Measurements from ENCODE around the gene CSMD2.
A peak's percentile ranks its signal among the peaks of the same experiment; 100 is the strongest.
"Not testable (repeated sequence)": the region's sequence is repeated elsewhere in the genome, so short reads cannot be mapped to it uniquely, and the experiment has no call there.

The CSMD2 gene

DNA sequence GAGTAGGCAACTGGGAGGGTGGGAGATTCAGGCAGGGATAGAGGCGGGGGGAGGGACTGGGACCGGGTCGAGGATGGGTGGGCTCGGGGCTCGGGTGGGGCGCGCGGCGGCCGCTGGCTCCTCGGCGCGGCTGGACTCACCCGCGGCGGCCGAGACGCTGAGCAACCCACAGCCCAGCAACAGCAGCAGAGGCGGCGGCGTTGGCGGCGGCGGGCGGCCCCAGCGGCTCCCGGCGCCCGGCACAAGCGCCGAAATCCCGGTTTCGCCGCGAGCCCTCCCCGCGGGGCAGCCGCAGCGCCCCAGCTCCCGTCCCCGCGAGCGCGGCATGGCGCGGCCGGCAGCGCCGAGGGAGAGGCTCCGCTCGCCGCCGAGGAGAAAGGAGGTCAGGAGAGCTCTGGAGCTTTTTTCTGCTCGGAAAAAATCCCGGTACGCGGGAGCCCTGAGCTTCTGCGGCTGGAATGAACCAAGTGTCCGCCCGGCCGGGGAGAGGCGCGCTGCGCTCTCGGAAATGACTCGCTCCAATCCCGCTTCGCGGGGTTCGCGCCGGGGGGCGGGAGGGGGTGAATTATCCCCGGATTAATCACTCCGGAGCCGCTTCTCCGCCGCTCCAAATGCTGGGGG is at the start of gene CSMD2:
CSMD2 (minus strand) TSS at position 460 of the 621 bp plus-strand sequence; CDS start at position 327, 133 bp downstream.
- DNase-seq = no peak

DNA sequence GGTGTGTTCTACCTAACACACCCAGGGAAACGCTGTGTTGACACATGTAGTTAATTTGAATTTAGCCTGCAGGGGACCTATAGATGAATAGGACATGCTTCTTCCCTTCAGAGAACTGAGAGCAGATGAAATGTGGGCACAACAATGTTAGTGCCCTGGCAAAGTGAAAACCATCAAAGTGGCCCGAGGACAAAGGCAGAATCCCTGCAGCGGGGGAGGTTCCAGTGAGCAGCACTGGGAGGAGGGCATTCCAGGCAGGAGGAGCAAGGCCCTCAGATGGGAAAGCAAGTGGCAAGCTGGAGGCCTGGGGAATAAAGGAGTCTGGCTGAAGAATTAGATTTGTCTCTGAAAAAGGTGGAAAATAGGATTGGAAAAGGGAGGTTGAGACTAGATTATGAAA is 48.9 kb upstream of the CSMD2 start:
- DNase-seq = no peak

- no peak for DNase-seq
Observed at GRCh38 chr1:34212673-34213072, 47.6 kb upstream of the CSMD2 start.

- no peak for DNase-seq
Observed at GRCh38 chr1:34199927-34200326, 34.9 kb upstream of the CSMD2 start.

DNA sequence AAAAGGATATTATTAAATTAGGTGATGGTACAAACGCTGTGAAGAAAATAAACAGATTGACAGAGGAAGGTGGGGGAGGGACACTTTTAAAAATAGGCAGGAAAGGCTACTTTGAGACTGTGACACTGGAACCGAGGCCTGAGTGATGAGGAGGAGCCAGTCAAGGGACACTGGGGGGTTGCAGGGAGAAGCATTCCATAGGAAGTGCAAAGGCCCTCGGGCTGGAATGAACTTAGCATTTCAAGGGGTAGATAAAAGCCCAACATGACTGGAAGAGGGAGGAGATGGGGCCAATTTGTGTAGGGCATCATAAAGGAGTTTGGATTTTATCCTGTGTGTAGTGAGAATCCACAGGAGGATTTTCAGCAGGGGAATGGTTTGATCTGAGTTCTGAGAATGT is 27.6 kb upstream of the CSMD2 start:
- no peak for DNase-seq

DNA sequence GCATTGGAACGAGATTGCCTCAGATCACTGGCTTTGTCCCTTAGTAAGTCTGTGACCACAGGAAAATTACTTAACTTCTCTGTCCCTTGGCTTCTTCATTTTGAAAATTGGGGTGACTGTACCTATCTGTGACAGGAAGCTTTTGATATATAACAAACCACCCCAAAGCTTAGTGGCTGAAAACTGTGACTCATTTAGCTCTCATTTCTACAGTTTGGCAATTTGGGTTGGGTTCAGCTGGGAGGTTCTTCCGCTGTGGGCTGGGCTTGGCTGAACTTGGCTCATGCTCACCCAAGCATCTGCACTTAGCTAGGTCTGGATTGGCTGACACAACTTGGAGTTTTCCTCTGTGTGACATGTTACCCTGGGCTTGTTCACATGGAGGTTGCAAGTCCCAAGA is 25.7 kb upstream of the CSMD2 start:
- DNase-seq = no peak

- no peak for DNase-seq
Observed at GRCh38 chr1:34188985-34189384, 24.0 kb upstream of the CSMD2 start.

- DNase-seq = no peak
Observed at GRCh38 chr1:34188418-34188817, 23.4 kb upstream of the CSMD2 start.

DNA sequence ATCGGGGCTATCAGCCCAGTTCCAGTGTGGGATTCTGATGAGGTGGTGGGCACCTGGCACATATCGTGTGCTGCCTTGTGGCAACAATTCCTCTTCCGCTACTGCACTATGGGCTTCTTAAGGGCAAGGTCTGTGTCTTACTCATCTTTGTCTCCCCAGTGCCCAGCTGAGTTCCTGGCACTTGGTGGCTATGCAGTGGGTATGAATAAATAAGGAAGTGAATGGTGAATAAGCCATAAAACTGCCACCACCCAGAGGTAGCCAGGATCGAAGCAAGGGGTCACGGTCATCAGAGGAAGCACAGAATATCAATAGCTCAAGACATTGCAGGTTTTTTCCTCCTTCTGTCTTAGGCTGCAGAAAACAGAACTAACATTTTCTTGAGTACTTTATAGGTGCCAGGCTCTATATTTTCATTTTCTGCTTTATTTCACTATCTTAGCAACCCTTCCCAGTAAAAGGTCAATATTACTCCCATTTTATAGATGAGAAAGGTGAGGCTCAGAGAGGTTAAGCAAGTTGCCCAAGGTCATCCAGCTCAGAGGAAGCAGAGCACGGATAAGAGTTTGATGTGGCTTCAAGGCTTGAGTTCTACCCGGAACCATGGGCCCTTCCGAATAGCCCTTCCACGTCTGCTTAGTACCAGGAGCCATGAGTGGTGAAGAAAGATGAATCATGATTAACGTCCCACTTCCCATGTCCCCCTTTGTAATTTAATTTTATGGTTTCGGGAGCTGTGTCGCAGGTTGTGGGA is 21.9 kb upstream of the CSMD2 start:
- no peak for DNase-seq

GRCh38 chr1:34183381-34183780 is 18.4 kb upstream of the CSMD2 start:
- not testable (repeated sequence) for DNase-seq

DNA sequence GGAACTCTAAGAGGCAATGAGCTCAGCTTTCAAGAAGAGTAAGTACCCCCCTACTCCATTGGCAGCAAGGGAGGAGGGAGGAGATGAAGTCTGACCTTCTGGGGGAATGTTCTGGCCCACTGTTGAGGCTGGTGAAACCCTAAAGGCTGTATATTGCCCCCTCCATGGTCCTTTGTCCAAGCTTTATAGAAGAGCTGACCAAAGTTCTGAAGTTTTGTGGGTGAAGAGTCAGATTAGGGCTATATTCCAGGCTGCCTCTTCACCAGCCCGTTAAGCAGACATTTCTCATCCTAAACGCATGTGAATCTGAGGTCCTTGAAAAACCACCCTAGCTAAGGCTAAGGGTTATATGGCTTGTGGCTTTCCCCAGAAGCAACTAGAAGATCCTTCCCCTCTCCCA is 13.0 kb upstream of the CSMD2 start:
- no peak for DNase-seq

DNA sequence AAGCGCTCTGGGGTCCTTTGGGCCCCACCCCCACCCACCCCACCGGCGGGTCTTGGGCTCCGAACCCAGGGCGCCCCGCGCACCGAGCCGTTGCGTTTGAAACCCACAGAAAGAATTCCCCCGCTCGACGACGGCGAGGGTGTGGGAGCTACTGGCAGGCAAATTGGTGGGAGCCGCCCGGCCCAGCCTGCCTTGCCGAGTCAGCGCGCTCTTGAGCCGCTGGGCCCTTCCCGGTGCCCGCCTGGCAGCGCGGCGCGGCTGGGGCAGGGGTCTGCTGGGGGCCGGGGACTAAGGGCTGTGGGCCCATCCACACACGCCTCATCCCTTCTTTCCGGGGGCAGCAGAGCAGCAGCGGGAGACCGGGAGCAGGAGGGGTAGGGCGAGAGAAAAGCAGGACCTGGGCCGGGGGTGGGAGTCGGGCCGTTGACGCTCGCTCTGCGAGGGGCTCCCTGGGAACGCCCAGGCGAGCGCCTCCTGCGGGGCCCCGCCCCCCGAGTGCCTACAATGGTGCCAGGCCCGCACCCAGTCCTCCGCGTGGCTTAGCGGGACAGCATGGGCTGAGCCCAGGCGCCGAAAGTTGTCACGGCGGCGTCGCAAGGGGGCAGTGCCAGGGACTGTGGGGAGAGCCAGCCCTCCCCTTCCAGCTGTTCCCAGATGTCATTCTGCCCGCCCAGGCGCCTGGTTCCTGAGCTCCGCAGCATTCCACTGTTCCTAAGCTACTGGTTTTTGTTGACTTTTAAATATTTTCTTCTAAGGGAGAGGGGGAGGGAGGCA is 12.0 kb upstream of the CSMD2 start, which contains the start of gene C1orf94:
C1orf94 (plus strand) TSS at position 78 of the 774 bp plus-strand sequence. CDS start 883 bp downstream, outside the sequence.
- DNase-seq = no peak

GRCh38 chr1:34175744-34176143 is 10.7 kb upstream of the CSMD2 start:
- no peak for DNase-seq

DNA sequence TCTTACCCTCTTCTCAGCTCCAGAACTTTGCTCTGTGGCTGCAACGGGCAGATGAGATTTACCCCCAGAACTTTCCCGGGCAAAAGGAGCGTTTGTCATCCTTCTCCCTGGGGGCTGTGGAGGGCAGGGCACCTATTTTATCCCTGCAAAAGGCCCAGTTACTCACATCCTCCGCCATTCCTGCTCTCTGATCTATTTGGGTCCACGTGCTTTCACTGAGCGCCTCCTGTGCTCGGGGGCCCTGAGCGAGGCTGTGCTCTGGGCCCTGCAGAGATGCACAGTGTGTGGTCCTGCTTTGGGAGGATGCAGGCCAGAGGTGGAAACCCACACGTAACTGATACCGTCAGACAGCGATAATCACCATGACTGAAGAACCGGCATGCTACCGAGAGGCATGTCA is 2.4 kb upstream of the CSMD2 start:
- DNase-seq = no peak

DNA sequence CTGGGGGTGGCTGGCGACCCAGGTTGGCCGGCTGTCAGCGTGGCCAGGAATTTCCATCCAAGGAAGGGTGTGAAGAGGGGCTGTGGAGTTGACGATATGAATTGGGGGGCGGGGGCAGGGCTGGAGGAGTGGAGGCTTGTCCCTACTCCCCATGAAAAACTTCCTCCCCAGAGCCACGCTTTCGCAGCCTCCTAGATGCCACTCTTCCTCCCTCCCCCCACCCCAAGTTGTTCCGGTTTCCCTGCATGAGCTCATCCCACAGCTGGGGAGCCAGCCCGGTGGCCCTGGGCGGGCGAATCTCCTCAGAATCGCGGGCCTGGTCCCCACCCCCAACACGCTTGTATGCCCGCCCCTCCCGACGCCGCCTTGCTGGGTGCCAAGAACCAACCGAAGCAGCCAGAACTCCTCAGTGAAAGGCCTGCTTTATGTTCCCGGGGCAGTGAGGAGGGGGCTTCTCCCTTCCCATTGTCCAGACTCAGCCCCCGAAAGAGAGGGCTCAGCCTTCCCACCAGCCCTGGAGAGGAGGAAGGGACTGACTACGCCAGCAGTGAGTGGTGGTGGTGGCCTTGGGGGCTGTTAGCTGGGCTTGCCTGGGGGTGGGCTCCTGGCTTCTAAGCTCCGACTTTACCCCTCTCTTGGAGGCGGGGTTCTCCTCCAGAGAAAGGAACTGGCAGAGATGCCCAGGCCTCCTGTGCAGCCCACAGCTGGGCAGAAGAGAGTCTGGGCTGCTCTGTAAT is 1.8 kb upstream of the CSMD2 start:
- DNase-seq = no peak

GRCh38 chr1:34166191-34166624 is 1.2 kb upstream of the CSMD2 start:
- no peak for DNase-seq

GRCh38 chr1:34165422-34165921 is 442 bp upstream of the CSMD2 start:
- no peak for DNase-seq

DNA sequence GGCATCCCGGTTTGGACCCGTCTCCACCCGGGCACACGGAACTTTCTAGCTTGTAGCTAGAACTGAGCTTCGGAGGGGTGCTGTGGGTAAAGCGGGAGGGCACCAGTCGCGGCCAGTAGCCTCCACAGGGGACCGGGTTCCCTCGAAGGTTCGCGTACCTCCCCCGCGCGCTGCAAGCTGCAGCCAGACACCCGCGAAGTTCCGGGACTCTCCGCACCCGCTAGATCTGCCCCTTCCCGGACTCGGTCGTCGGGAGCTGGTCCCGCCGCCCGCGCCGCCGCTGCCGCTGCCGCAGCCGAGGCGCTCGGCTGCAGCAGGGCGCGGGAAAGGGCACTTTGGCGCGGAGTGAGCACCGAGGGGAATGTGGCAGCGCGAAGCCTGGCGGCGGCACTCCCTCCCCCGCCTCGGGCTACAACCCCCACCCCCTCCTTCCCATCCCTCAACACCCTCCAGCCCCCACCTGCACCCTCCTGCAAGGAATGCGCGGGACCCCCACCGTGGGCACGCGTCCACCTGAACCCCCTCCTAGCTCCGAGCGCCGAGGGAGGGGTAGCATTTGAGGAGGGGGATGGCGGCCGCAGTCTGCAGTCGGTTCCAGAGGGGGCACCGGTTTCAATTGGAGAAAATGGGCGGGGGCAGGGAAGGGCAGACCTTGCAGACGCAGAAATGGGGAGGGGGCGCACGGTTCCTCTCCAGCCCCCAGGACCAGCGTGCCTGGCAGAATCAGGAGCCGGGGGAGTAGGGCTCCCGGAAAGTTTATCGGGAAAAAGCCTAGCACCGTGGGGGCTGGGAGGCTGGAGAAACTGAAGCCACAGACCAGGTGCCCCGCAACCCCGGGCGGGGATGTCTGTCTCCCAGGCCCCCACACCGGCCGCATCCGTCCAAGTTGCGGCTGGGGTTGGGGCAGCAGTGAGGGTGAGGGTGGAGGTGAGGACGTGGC is 968 bp downstream of the CSMD2 start:
- no peak for DNase-seq

DNA sequence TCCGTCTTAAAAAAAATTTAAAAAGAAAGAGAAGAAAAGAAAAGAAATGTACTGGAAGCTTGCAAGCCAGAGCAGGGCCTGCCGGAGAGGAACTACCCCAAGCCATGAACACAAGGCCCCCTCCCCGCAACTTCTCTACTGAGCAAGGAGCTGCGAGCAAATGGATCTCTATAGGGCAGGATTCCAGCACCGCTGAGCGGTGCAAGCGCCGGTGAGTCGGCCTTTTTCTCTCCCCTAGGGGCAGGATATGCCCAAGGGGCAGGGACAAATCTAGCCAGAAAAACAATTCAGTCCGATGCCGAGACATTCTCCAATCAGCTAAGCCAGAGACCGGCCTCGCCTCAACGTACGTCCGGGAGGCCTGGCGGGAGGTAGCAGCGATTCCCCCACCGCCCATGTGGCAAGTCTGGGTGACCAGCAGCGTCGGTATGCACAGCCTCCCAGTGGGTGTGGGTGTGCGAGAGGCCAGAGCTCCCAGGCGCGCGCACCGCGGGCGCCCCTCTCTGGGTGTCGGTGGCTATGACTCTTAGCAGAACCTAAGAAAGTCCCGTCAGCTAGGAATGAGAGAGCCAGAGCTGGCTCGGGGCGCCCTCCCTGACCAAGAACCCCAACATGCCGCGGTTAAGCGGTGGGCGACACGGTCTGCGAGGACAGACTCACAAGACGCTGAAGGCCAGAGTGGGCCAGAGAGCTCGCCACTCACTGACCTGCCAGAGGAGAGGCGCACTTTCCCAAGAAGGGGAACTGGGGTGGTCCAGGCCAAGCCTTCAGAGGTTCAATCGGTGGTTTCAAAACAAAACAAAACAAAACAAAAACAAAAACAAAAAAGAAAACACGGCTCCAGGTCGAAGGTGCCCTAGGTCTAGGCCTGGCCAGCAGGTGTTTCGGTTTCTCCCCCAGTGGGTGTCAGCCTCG is 1.9 kb downstream of the CSMD2 start:
- DNase-seq = peak; percentile 69

- DNase-seq = no peak
Observed at GRCh38 chr1:34156739-34157138, 8.3 kb downstream of the CSMD2 start.
